GM23338 (cell line): ENCODE measurements around the gene KRT8. TPM values are rescaled to one million over a fixed set of nuclear protein-coding genes. Genes with fewer than 3 reads are reported as not detected.

Experiments
- POLR2AphosphoS5 ChIP-seq: IDR thresholded peaks from 2 replicates; pipeline ENCODE4 v1.6.1; 2016; ENCODE audit warnings: antibody characterized with exemption, low read depth
- polyA plus RNA-seq: library from polyadenylated mRNA; unstranded; fragments of >200 nt; fragmentation: Nextera tagmentation; extraction: Ambion mirVana; gene quantifications from 2 replicates; pipeline ENCODE4 v1.2.1, GENCODE V29; 2016
- total RNA-seq: library from RNA; depleted of rRNA; stranded (reverse); fragments of >200 nt; shearing (Covaris generic); gene quantifications from 2 replicates; pipeline ENCODE4 v1.2.3, GENCODE V29; 2014; rRNA removed
- TF ChIP-seq, protein P1 (sequence below): fragments of 250-450 bp; sonication (Bioruptor Pico); IDR thresholded peaks from 2 replicates; pipeline ENCODE4 v1.5.0; 2020; ENCODE audit warnings: mild to moderate bottlenecking, moderate library complexity

Gene KRT8
- total and polyA plus RNA-seq, 2 experiments from 2014 or later, result 250 to 322 TPM

DNA sequence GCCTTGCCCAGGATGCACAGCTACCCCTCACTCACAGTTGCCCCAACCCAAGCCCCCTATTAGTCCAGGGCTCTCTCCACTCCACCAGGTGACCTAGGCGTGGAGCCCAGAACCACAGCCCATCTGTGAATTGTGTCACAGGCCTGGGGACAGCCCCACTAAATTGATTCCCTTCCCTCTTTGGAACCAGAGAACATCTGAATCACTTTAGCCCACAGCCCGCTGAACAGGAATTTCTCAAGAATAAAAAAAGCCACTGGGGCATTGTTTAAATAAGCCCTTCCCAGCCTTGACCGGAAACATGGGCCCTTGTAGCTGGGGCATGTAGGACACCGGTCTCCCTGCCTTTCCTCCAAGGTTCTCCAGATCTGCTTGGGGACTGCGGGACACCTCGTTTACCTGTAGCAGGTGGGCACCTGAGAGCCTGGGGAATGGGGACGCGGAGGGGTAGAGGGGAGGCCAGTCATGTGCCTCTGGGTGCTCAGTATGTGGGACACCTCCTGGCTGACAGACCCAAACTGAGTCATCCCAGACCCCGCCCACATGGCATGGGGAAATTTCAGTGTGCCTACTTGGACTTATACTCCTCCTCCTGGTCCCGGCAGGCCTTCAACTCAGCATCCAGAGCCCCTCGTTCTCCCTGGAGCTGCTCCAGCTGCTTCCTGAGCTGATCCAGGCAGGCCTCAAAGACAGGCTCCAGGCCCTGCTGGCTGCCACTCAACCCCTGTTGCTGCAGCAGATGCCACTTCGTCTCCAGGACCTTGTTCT, 57.4 kb downstream of the KRT8 start (continued):
- TF ChIP-seq, protein P1, sequence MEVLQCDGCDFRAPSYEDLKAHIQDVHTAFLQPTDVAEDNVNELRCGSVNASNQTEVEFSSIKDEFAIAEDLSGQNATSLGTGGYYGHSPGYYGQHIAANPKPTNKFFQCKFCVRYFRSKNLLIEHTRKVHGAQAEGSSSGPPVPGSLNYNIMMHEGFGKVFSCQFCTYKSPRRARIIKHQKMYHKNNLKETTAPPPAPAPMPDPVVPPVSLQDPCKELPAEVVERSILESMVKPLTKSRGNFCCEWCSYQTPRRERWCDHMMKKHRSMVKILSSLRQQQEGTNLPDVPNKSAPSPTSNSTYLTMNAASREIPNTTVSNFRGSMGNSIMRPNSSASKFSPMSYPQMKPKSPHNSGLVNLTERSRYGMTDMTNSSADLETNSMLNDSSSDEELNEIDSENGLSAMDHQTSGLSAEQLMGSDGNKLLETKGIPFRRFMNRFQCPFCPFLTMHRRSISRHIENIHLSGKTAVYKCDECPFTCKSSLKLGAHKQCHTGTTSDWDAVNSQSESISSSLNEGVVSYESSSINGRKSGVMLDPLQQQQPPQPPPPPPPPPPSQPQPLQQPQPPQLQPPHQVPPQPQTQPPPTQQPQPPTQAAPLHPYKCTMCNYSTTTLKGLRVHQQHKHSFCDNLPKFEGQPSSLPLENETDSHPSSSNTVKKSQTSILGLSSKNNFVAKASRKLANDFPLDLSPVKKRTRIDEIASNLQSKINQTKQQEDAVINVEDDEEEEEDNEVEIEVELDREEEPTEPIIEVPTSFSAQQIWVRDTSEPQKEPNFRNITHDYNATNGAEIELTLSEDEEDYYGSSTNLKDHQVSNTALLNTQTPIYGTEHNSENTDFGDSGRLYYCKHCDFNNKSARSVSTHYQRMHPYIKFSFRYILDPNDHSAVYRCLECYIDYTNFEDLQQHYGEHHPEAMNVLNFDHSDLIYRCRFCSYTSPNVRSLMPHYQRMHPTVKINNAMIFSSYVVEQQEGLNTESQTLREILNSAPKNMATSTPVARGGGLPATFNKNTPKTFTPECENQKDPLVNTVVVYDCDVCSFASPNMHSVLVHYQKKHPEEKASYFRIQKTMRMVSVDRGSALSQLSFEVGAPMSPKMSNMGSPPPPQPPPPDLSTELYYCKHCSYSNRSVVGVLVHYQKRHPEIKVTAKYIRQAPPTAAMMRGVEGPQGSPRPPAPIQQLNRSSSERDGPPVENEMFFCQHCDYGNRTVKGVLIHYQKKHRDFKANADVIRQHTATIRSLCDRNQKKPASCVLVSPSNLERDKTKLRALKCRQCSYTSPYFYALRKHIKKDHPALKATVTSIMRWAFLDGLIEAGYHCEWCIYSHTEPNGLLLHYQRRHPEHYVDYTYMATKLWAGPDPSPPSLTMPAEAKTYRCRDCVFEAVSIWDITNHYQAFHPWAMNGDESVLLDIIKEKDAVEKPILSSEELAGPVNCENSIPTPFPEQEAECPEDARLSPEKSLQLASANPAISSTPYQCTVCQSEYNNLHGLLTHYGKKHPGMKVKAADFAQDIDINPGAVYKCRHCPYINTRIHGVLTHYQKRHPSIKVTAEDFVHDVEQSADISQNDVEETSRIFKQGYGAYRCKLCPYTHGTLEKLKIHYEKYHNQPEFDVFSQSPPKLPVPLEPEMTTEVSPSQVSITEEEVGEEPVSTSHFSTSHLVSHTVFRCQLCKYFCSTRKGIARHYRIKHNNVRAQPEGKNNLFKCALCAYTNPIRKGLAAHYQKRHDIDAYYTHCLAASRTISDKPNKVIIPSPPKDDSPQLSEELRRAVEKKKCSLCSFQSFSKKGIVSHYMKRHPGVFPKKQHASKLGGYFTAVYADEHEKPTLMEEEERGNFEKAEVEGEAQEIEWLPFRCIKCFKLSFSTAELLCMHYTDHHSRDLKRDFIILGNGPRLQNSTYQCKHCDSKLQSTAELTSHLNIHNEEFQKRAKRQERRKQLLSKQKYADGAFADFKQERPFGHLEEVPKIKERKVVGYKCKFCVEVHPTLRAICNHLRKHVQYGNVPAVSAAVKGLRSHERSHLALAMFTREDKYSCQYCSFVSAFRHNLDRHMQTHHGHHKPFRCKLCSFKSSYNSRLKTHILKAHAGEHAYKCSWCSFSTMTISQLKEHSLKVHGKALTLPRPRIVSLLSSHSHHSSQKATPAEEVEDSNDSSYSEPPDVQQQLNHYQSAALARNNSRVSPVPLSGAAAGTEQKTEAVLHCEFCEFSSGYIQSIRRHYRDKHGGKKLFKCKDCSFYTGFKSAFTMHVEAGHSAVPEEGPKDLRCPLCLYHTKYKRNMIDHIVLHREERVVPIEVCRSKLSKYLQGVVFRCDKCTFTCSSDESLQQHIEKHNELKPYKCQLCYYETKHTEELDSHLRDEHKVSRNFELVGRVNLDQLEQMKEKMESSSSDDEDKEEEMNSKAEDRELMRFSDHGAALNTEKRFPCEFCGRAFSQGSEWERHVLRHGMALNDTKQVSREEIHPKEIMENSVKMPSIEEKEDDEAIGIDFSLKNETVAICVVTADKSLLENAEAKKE (CRISPR knock-in tag), result no peak
- no peak for TF ChIP-seq POLR2AphosphoS5

Other genes starting within 250 kb of the KRT8 start
- gene KRT1, start 224.7 kb downstream of the KRT8 start, total RNA-seq, result not detected in 2 replicates
- gene KRT1, start 224.7 kb downstream of the KRT8 start, polyA plus RNA-seq, result not detected in 2 replicates
- gene KRT77, start 201.6 kb downstream of the KRT8 start, total RNA-seq, result not detected in 2 replicates
- not detected in 2 replicates for gene KRT77, start 201.6 kb downstream of the KRT8 start, polyA plus RNA-seq
- gene KRT76, start 127.7 kb downstream of the KRT8 start, total RNA-seq, result not detected in 2 replicates
- gene KRT76, start 127.7 kb downstream of the KRT8 start, polyA plus RNA-seq, result not detected in 2 replicates
- not detected in 2 replicates for gene KRT3, start 109.0 kb downstream of the KRT8 start, total RNA-seq
- not detected in 2 replicates for gene KRT3, start 109.0 kb downstream of the KRT8 start, polyA plus RNA-seq
- gene KRT4, start 91.0 kb downstream of the KRT8 start, total RNA-seq, result not detected in 2 replicates
- not detected in 2 replicates for gene KRT4, start 91.0 kb downstream of the KRT8 start, polyA plus RNA-seq
- 0.21 TPM in 1 of 2 replicates, not detected in the other for gene KRT79, start 70.8 kb downstream of the KRT8 start, total RNA-seq
- not detected in 2 replicates for gene KRT79, start 70.8 kb downstream of the KRT8 start, polyA plus RNA-seq
- not detected in 2 replicates for gene KRT78, start 56.1 kb downstream of the KRT8 start, total RNA-seq
- not detected in 2 replicates for gene KRT78, start 56.1 kb downstream of the KRT8 start, polyA plus RNA-seq
- gene KRT18, start 44.0 kb upstream of the KRT8 start, total RNA-seq, result 537 and 552 TPM in 2 replicates
- gene KRT18, start 44.0 kb upstream of the KRT8 start, polyA plus RNA-seq, result 1,013 and 1,049 TPM in 2 replicates
- gene EIF4B, start 101.4 kb upstream of the KRT8 start, total RNA-seq, result 564 and 584 TPM in 2 replicates
- 130 and 141 TPM in 2 replicates for gene EIF4B, start 101.4 kb upstream of the KRT8 start, polyA plus RNA-seq
- gene TNS2, start 145.0 kb upstream of the KRT8 start, total RNA-seq, result 5.7 and 6.9 TPM in 2 replicates
- 1.5 and 1.8 TPM in 2 replicates for gene TNS2, start 145.0 kb upstream of the KRT8 start, polyA plus RNA-seq
- gene SPRYD3, start 174.3 kb upstream of the KRT8 start, total RNA-seq, result 4.7 and 5.4 TPM in 2 replicates
- gene SPRYD3, start 174.3 kb upstream of the KRT8 start, polyA plus RNA-seq, result 3.4 and 4.3 TPM in 2 replicates
- 14.1 and 16.6 TPM in 2 replicates for gene IGFBP6, start 192.6 kb upstream of the KRT8 start, total RNA-seq
- gene IGFBP6, start 192.6 kb upstream of the KRT8 start, polyA plus RNA-seq, result 14.7 and 17.6 TPM in 2 replicates
- not detected in 2 replicates for gene SOAT2, start 198.4 kb upstream of the KRT8 start, total RNA-seq
- not detected in 2 replicates for gene SOAT2, start 198.4 kb upstream of the KRT8 start, polyA plus RNA-seq